Lower leg skin (tissue), 4 donors: ENCODE measurements around the gene VAX1. TPM values are rescaled to one million over a fixed set of nuclear protein-coding genes. Genes with fewer than 3 reads are reported as not detected.
"Not testable (repeated sequence)": the region's sequence is repeated elsewhere in the genome, so short reads cannot be mapped to it uniquely, and the experiment has no call there.

ENCODE experiments used
- DNase-seq, 2 donors: peaks; one replicate each; pipeline ENCODE4 v3.0.0-alpha.2; 2019; ENCODE audit warnings: low spot score in 2 of 2
- H3K4me3 ChIP-seq: fragments of 200-600 bp; sonication (generic); 2 replicates; pipeline ENCODE4 v1.5.1; 2017; ENCODE audit warnings: mild to moderate bottlenecking, low read depth; ENCODE audit not compliant: poor library complexity, severe bottlenecking
- CTCF ChIP-seq, 3 donors: fragments of 450-650 bp; IDR thresholded peaks; one replicate each; pipeline ENCODE4 v1.5.1; 2016; ENCODE audit warnings: antibody characterized with exemption in 3 of 3, mild to moderate bottlenecking in 3 of 3, moderate library complexity in 2 of 3
- POLR2A ChIP-seq, 2 donors: fragments of 450-650 bp; IDR thresholded peaks; one replicate each; pipeline ENCODE4 v1.6.1; 2016 to 2017; ENCODE audit warnings: antibody characterized with exemption in 2 of 2, mild to moderate bottlenecking in 1 of 2, moderate library complexity in 1 of 2
- WGBS, 2 donors: methylation state at CpG; one replicate each; pipeline ENCODE4 v1.1.5; 2018; 5-methylcytosine and 5-hydroxymethylcytosine counted together
- intact Hi-C: fragments of 100-400 bp; cut with DNase I; formaldehyde crosslinking; loops from one replicate; pipeline ENCODE4 v1.15.0; 2023; ENCODE audit warnings: low total_unique reads
- total RNA-seq, 4 donors: library from RNA; depleted of rRNA; stranded (reverse); fragments of >200 nt; gene quantifications; one replicate each; pipeline ENCODE4 v1.1.0, GENCODE V29; 2016

VAX1 gene
- total RNA-seq, 4 donors from 2014 or later = not detected

- 89 to 91% methylated on average over 2 of the region's 2 CpGs for WGBS, 2 donors
- intact Hi-C loops = no loop called here
- no peak for DNase-seq
- TF ChIP-seq CTCF (IDR thresholded peaks at IDR 0.05) = no peak
- no peak for TF ChIP-seq POLR2A (IDR thresholded peaks at IDR 0.05)
- H3K4me3 ChIP-seq = no peak overlapping the region
Measured at GRCh38 chr10:117130346-117130745, 7.7 kb downstream of the VAX1 start.

GRCh38 chr10:117126645-117127044, 11.4 kb downstream of the VAX1 start:
- H3K4me3 ChIP-seq, DNase-seq, intact Hi-C loops: not testable (repeated sequence)
- 93 to 94% methylated on average over 12 to 17 of the region's 23 CpGs for WGBS, 2 donors

GRCh38 chr10:117126034-117126433, 12.0 kb downstream of the VAX1 start:
- 80 to 83% methylated on average over 26 of the region's 26 CpGs for WGBS, 2 donors
- H3K4me3 ChIP-seq = no peak overlapping the region
- no peak for DNase-seq
- no peak for TF ChIP-seq CTCF (IDR thresholded peaks at IDR 0.05)
- no peak for TF ChIP-seq POLR2A (IDR thresholded peaks at IDR 0.05)
- intact Hi-C loops = no loop called here

GRCh38 chr10:117112220-117112619, 25.9 kb downstream of the VAX1 start:
- intact Hi-C loops = no loop called here
- WGBS, 2 donors = 33 to 36% methylated on average over 1 of the region's 1 CpG
- TF ChIP-seq CTCF (IDR thresholded peaks at IDR 0.05) (no peak), POLR2A (IDR thresholded peaks at IDR 0.05) (no peak)
- H3K4me3 ChIP-seq = no peak overlapping the region
- DNase-seq = no peak

- TF ChIP-seq POLR2A (IDR thresholded peaks at IDR 0.05) (no peak), CTCF (IDR thresholded peaks at IDR 0.05) (no peak)
- WGBS, 2 donors = 51 to 54% methylated on average over 4 of the region's 4 CpGs
- intact Hi-C loops = no loop called here
- no peak for DNase-seq
- H3K4me3 ChIP-seq = no peak overlapping the region
Measured at GRCh38 chr10:117107238-117107637, 30.8 kb downstream of the VAX1 start.

GRCh38 chr10:117096599-117097201, 41.4 kb downstream of the VAX1 start:
- no peak for TF ChIP-seq CTCF (IDR thresholded peaks at IDR 0.05)
- TF ChIP-seq POLR2A (IDR thresholded peaks at IDR 0.05) = no peak
- H3K4me3 ChIP-seq = no peak overlapping the region
- intact Hi-C loops = no loop called here
- WGBS, 2 donors = 86 to 88% methylated on average over 9 of the region's 9 CpGs
- no peak for DNase-seq
